H9 (cell line): ENCODE data around the gene PSTK. TPM values are rescaled to one million over a fixed set of nuclear protein-coding genes. Genes with fewer than 3 reads are reported as not detected.

Experiments
- DNase-seq: peaks from one replicate; pipeline ENCODE4 v3.0.0-alpha.2; 2017
- H2AFZ ChIP-seq: one replicate; pipeline ENCODE4 v1.6.1; 2013; ENCODE audit warnings: mild to moderate bottlenecking, low read length, control low read depth, moderate library complexity
- H2AK5ac ChIP-seq: 2 replicates; pipeline ENCODE4 v1.6.1; 2013; ENCODE audit warnings: low read length, control low read depth, mixed read lengths; ENCODE audit not compliant: insufficient read length
- H2BK120ac ChIP-seq: one replicate; pipeline ENCODE4 v1.6.1; 2013; ENCODE audit warnings: low read depth, mild to moderate bottlenecking, low read length, control low read depth, inconsistent platforms; ENCODE audit not compliant: poor library complexity, severe bottlenecking
- H2BK12ac ChIP-seq: 2 replicates; pipeline ENCODE4 v1.6.1; 2013; ENCODE audit warnings: low read length, control low read depth, mixed read lengths, low read depth; ENCODE audit not compliant: insufficient read length
- H2BK15ac ChIP-seq: 2 replicates; pipeline ENCODE4 v1.6.1; 2013; ENCODE audit warnings: low read depth, low read length, control low read depth
- H2BK20ac ChIP-seq: one replicate; pipeline ENCODE4 v1.6.1; 2013; ENCODE audit warnings: low read depth, mild to moderate bottlenecking, low read length, control low read depth, inconsistent platforms; ENCODE audit not compliant: poor library complexity, severe bottlenecking
- H2BK5ac ChIP-seq: 2 replicates; pipeline ENCODE4 v1.6.1; 2013; ENCODE audit warnings: low read length, control low read depth, mixed read lengths; ENCODE audit not compliant: insufficient read length
- H3K14ac ChIP-seq: 2 replicates; pipeline ENCODE4 v1.6.1; 2013; ENCODE audit warnings: low read length, control low read depth; ENCODE audit not compliant: insufficient read depth
- H3K18ac ChIP-seq: 2 replicates; pipeline ENCODE4 v1.6.1; 2013; ENCODE audit warnings: low read depth, mild to moderate bottlenecking, mixed read lengths, low read length, control low read depth; ENCODE audit not compliant: insufficient read length
- H3K23ac ChIP-seq: 2 replicates; pipeline ENCODE4 v1.6.1; 2013; ENCODE audit warnings: low read length, control low read depth, mixed read lengths, low read depth; ENCODE audit not compliant: insufficient read length
- H3K23me2 ChIP-seq: 2 replicates; pipeline ENCODE4 v1.6.1; 2013; ENCODE audit warnings: low read depth, mild to moderate bottlenecking, mixed read lengths, low read length, control low read depth; ENCODE audit not compliant: insufficient read length, poor library complexity, severe bottlenecking
- H3K27ac ChIP-seq: 2 replicates; pipeline ENCODE4 v1.5.1; 2013; ENCODE audit warnings: low read length, control low read depth, mixed read lengths, low read depth; ENCODE audit not compliant: insufficient read length
- H3K27me3 ChIP-seq: 2 replicates; pipeline ENCODE4 v1.6.1; 2013; ENCODE audit warnings: low read length, control low read depth, inconsistent platforms; ENCODE audit not compliant: insufficient read depth
- H3K4ac ChIP-seq: 2 replicates; pipeline ENCODE4 v1.6.1; 2013; ENCODE audit warnings: low read depth, mild to moderate bottlenecking, control low read depth, inconsistent platforms, low read length, moderate library complexity
- H3K4me1 ChIP-seq: 2 replicates; pipeline ENCODE4 v1.6.1; 2013; ENCODE audit warnings: low read length, control low read depth, inconsistent platforms; ENCODE audit not compliant: insufficient read depth
- H3K4me2 ChIP-seq: 2 replicates; pipeline ENCODE4 v1.6.1; 2013; ENCODE audit warnings: low read length, control low read depth, mixed read lengths; ENCODE audit not compliant: insufficient read length, insufficient read depth
- H3K56ac ChIP-seq: 2 replicates; pipeline ENCODE4 v1.6.1; 2013; ENCODE audit warnings: low read depth, mild to moderate bottlenecking, mixed read lengths, low read length, control low read depth; ENCODE audit not compliant: insufficient read length
- H3K79me1 ChIP-seq: 2 replicates; pipeline ENCODE4 v1.6.1; 2013; ENCODE audit warnings: low read depth, mild to moderate bottlenecking, moderate library complexity, low read length, control low read depth, inconsistent platforms; ENCODE audit not compliant: insufficient read depth, poor library complexity, severe bottlenecking
- H3K79me2 ChIP-seq: 2 replicates; pipeline ENCODE4 v1.6.1; 2013; ENCODE audit warnings: low read length, control low read depth, inconsistent platforms; ENCODE audit not compliant: insufficient read depth
- H3K9ac ChIP-seq: 2 replicates; pipeline ENCODE4 v1.6.1; 2013; ENCODE audit warnings: low read length, control low read depth, mixed read lengths; ENCODE audit not compliant: insufficient read length; ENCODE audit errors: extremely low read depth
- H3K9me3 ChIP-seq: one replicate; pipeline ENCODE4 v1.6.1; 2013; ENCODE audit warnings: low read depth, low read length, inconsistent platforms; ENCODE audit not compliant: control insufficient read depth
- H3T11ph ChIP-seq: one replicate; pipeline ENCODE4 v1.6.1; 2013; ENCODE audit warnings: mild to moderate bottlenecking, low read length, control low read depth, inconsistent platforms
- H4K20me1 ChIP-seq: one replicate; pipeline ENCODE4 v1.6.1; 2013; ENCODE audit not compliant: control insufficient read depth, insufficient read length, insufficient read depth
- H4K5ac ChIP-seq: 2 replicates; pipeline ENCODE4 v1.6.1; 2013; ENCODE audit warnings: low read depth, mild to moderate bottlenecking, mixed read lengths, low read length, control low read depth; ENCODE audit not compliant: insufficient read length
- H4K8ac ChIP-seq: replicated peaks from 2 replicates; pipeline ENCODE4 v1.6.1; 2013; ENCODE audit warnings: low read length, control low read depth, mixed read lengths, low read depth; ENCODE audit not compliant: insufficient read length
- H4K91ac ChIP-seq: 2 replicates; pipeline ENCODE4 v1.6.1; 2013; ENCODE audit warnings: low read depth, mild to moderate bottlenecking, moderate library complexity, mixed read lengths, low read length, control low read depth; ENCODE audit not compliant: insufficient read length
- H3K27ac Mint-ChIP-seq, 3 experiments: 2 replicates in 2 of 3; 3 replicates in 1 of 3; pipeline ENCODE4 v1.8.0; 2020 to 2021; ENCODE audit warnings: mixed read lengths in 3 of 3, mild to moderate bottlenecking in 1 of 3, moderate library complexity in 1 of 3
- H3K27me3 Mint-ChIP-seq: 2 replicates; pipeline ENCODE4 v1.8.0; 2021; ENCODE audit warnings: low read depth, mild to moderate bottlenecking, moderate library complexity, mixed read lengths
- H3K36me3 Mint-ChIP-seq, 3 experiments: 2 replicates in 2 of 3; 3 replicates in 1 of 3; pipeline ENCODE4 v1.8.0; 2020 to 2021; ENCODE audit warnings: low read depth in 3 of 3, mixed read lengths in 3 of 3; ENCODE audit not compliant: insufficient read depth in 1 of 3
- H3K4me1 Mint-ChIP-seq, 2 experiments: 2 replicates each; pipeline ENCODE4 v1.8.0; 2020; ENCODE audit warnings: mixed read lengths in 2 of 2
- H3K4me3 Mint-ChIP-seq, 2 experiments: 2 replicates in 1 of 2; 3 replicates in 1 of 2; pipeline ENCODE4 v1.8.0; 2020 to 2021; ENCODE audit warnings: mild to moderate bottlenecking in 2 of 2, mixed read lengths in 2 of 2, moderate library complexity in 1 of 2
- H3K9me3 Mint-ChIP-seq, 2 experiments: 2 replicates in 1 of 2; 3 replicates in 1 of 2; pipeline ENCODE4 v1.8.0; 2020; ENCODE audit warnings: mild to moderate bottlenecking in 2 of 2, mixed read lengths in 2 of 2, moderate library complexity in 1 of 2
- total RNA-seq: library from RNA; stranded (reverse); gene quantifications from 2 replicates; pipeline ENCODE4 v1.2.1, GENCODE V29; 2021
- TF ChIP-seq, protein P1 (sequence below): fragments of 200-600 bp; sonication (generic); conservative IDR thresholded peaks from 3 replicates; pipeline ENCODE4 v1.8.0; 2021; ENCODE audit warnings: antibody characterized with exemption, mild to moderate bottlenecking

PSTK gene
- total RNA-seq, 1 experiment from 2014 or later, result 8.0 TPM

DNA sequence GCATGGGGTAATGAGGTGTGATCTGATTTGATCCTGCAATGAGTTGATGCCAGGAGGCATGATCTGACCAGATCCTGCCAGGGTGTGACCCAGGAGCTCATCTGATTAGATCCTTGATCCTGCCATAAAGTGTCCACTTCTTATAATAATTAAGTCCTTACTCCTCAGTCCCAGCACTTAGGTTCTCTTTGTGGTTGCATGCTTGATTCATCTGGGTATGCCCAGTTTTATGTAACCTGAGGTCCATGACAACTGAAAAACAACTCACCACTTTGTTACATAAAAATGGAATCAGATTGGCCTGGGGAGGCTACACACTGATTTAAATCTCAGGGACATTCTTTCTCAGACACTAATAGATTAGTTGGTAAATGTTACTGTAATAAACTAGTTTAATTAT lies 47.7 kb downstream of the PSTK start:
- Histone ChIP-seq H4K5ac (no peak overlapping the region), H3K4ac (no peak overlapping the region), H2BK15ac (no peak overlapping the region), H3K23ac (no peak overlapping the region), H3K23me2 (no peaks in the 10 kb centered on the region), H3T11ph (no peak overlapping the region), H3K9me3 (no peaks in the 10 kb centered on the region), H3K18ac (no peak overlapping the region), H3K4me2 (no peak overlapping the region), H4K8ac (no peak overlapping the region), H3K14ac (no peak overlapping the region), H4K20me1 (no peaks in the 10 kb centered on the region), H2AFZ (no peak overlapping the region), H3K79me1 (no peaks in the 10 kb centered on the region), H3K4me1 (no peaks in the 10 kb centered on the region), H2BK12ac (no peak overlapping the region), H3K27me3 (no peaks in the 10 kb centered on the region), H4K91ac (no peak overlapping the region), H2BK20ac (no peak overlapping the region), H2BK5ac (no peak overlapping the region), H2AK5ac (no peak overlapping the region), H3K27ac (no peak overlapping the region), H2BK120ac (no peak overlapping the region), H3K79me2 (no peaks in the 10 kb centered on the region), H3K56ac (no peak overlapping the region), H3K9ac (no peak overlapping the region)
- H3K36me3 Mint-ChIP-seq, result no peaks in the 10 kb centered on the region
- no peak overlapping the region for H3K4me3 Mint-ChIP-seq
- no peak for DNase-seq
- H3K27ac Mint-ChIP-seq, result no peak overlapping the region; a peak in 1 of 7 replicates
- no peaks in the 10 kb centered on the region for H3K9me3 Mint-ChIP-seq
- H3K4me1 Mint-ChIP-seq, result peaks cover 32 to 33% of the 10 kb centered on the region in 2 experiments
- no peaks in the 10 kb centered on the region for H3K27me3 Mint-ChIP-seq
- TF ChIP-seq, protein P1, sequence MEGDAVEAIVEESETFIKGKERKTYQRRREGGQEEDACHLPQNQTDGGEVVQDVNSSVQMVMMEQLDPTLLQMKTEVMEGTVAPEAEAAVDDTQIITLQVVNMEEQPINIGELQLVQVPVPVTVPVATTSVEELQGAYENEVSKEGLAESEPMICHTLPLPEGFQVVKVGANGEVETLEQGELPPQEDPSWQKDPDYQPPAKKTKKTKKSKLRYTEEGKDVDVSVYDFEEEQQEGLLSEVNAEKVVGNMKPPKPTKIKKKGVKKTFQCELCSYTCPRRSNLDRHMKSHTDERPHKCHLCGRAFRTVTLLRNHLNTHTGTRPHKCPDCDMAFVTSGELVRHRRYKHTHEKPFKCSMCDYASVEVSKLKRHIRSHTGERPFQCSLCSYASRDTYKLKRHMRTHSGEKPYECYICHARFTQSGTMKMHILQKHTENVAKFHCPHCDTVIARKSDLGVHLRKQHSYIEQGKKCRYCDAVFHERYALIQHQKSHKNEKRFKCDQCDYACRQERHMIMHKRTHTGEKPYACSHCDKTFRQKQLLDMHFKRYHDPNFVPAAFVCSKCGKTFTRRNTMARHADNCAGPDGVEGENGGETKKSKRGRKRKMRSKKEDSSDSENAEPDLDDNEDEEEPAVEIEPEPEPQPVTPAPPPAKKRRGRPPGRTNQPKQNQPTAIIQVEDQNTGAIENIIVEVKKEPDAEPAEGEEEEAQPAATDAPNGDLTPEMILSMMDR, result no peak
